Common myeloid progenitor, CD34-positive (primary cell): ENCODE data around the gene SMAP1.

Experiments
- CTCF ChIA-PET: fragments of 350-600 bp; sonication (Branson Sonifier 250); formaldehyde crosslinking; loops from one replicate; lab custom pipeline; 2021; ENCODE audit warnings: antibody characterized with exemption; lab: Charles Lee
- POLR2A ChIA-PET: fragments of 350-600 bp; sonication (Branson Sonifier 250); formaldehyde crosslinking; loops from one replicate; lab custom pipeline; 2021; ENCODE audit warnings: antibody characterized with exemption; lab: Charles Lee
- DNase-seq, 3 donors: peaks; one replicate each; pipeline versions ENCODE4 v3.0.0 to v3.0.0-alpha.2; 2013
- H3K27ac ChIP-seq, 2 experiments: 1 replicate in 1 of 2; 2 replicates in 1 of 2; pipeline ENCODE4 v1.7.0; 2013; ENCODE audit warnings: inconsistent platforms in 2 of 2, low read length in 2 of 2, mild to moderate bottlenecking in 2 of 2, low read depth in 1 of 2, moderate library complexity in 1 of 2; ENCODE audit not compliant: severe bottlenecking in 2 of 2, insufficient read depth in 1 of 2, poor library complexity in 1 of 2
- H3K27me3 ChIP-seq, 5 experiments: replicated peaks in 2 of 5; 1 replicate in 3 of 5; 2 replicates in 2 of 5; pipeline versions ENCODE4 v1.6.1 to v1.7.0; 2013; ENCODE audit warnings: low read length in 4 of 5, mild to moderate bottlenecking in 2 of 5, moderate library complexity in 2 of 5, inconsistent platforms in 1 of 5; ENCODE audit not compliant: insufficient read depth in 5 of 5, control insufficient read depth in 4 of 5
- H3K36me3 ChIP-seq, 4 experiments: 1 replicate in 2 of 4; 2 replicates in 2 of 4; pipeline versions ENCODE4 v1.6.1 to v1.7.0; 2013; ENCODE audit warnings: low read length in 3 of 4, control low read depth in 1 of 4, mild to moderate bottlenecking in 1 of 4; ENCODE audit not compliant: control insufficient read depth in 4 of 4, insufficient read depth in 4 of 4
- H3K4me1 ChIP-seq, 4 experiments: 1 replicate in 3 of 4; 2 replicates in 1 of 4; pipeline versions ENCODE4 v1.6.1 to v1.7.1; 2013; ENCODE audit warnings: low read length in 3 of 4, mild to moderate bottlenecking in 3 of 4, control low read depth in 1 of 4, inconsistent platforms in 1 of 4, moderate library complexity in 1 of 4; ENCODE audit not compliant: control insufficient read depth in 4 of 4, insufficient read depth in 4 of 4; ENCODE audit errors: control extremely low read depth in 1 of 4
- H3K4me3 ChIP-seq, 7 experiments: 1 replicate in 4 of 7; 2 replicates in 3 of 7; pipeline versions ENCODE4 v1.5.1 to v1.7.0; 2013; ENCODE audit warnings: mild to moderate bottlenecking in 7 of 7, low read length in 6 of 7, moderate library complexity in 6 of 7, inconsistent platforms in 2 of 7, low read depth in 2 of 7, control low read depth in 1 of 7; ENCODE audit not compliant: insufficient read depth in 4 of 7, control insufficient read depth in 1 of 7; ENCODE audit errors: extremely low read depth in 1 of 7
- H3K9me3 ChIP-seq, 5 experiments: 1 replicate in 4 of 5; 2 replicates in 1 of 5; pipeline versions ENCODE4 v1.6.1 to v1.7.1; 2013; ENCODE audit warnings: low read length in 4 of 5, mild to moderate bottlenecking in 2 of 5, inconsistent platforms in 1 of 5, low read depth in 1 of 5, moderate library complexity in 1 of 5; ENCODE audit not compliant: control insufficient read depth in 4 of 5, insufficient read depth in 2 of 5; ENCODE audit errors: control extremely low read depth in 1 of 5
- WGBS: methylation state at CpG from one replicate; pipeline ENCODE4 v1.1.5; 2013; ENCODE audit not compliant: insufficient coverage; 5-methylcytosine and 5-hydroxymethylcytosine counted together

The SMAP1 gene

GRCh38 chr6:70874181-70874913 is 206.7 kb downstream of the SMAP1 start:
- H3K4me3 ChIP-seq, result no peak overlapping the region
- no peak overlapping the region for H3K27ac ChIP-seq
- CTCF ChIA-PET, result interaction anchor here (2.3 kb wide), 1 partner anchor 11 kb away, joined by 11 read pairs; no protein-coding TSS in a partner anchor
- H3K27me3 ChIP-seq, result no peaks in the 10 kb centered on the region
- no peak for DNase-seq
- no peaks in the 10 kb centered on the region for H3K4me1 ChIP-seq
- H3K36me3 ChIP-seq, result no peaks in the 10 kb centered on the region
- POLR2A ChIA-PET, result no interaction called here
- peaks cover 0 to 23% (median 2%) of the 10 kb centered on the region in 5 experiments for H3K9me3 ChIP-seq
- whole genome bisulfite sequencing, result 100% methylated on average over 2 of the region's 3 CpGs

- Histone ChIP-seq H3K4me1 (no peaks in the 10 kb centered on the region), H3K9me3 (peaks cover 0 to 6% (median 0%) of the 10 kb centered on the region in 5 experiments), H3K27me3 (peaks cover 0 to 2% (median 0%) of the 10 kb centered on the region in 5 experiments), H3K4me3 (no peak overlapping the region), H3K27ac (no peak overlapping the region), H3K36me3 (no peaks in the 10 kb centered on the region)
- ChIA-PET POLR2A (no interaction called here), CTCF (interaction anchor here (1.0 kb wide), 1 partner anchor 50 kb away, joined by 3 read pairs; no protein-coding TSS in a partner anchor)
- no peak for DNase-seq
- WGBS, result 97% methylated on average over 5 of the region's 5 CpGs
Observed at GRCh38 chr6:70879496-70879895, 211.8 kb downstream of the SMAP1 start.

- Histone ChIP-seq H3K27me3 (peaks cover 0 to 2% (median 0%) of the 10 kb centered on the region in 5 experiments), H3K4me3 (no peak overlapping the region), H3K27ac (no peak overlapping the region), H3K4me1 (no peaks in the 10 kb centered on the region), H3K36me3 (no peaks in the 10 kb centered on the region), H3K9me3 (no peaks in the 10 kb centered on the region)
- ChIA-PET CTCF (interaction anchor here (0.6 to 2.9 kb wide), 24 partner anchors 10 to 663 kb away, joined by 3 to 52 read pairs (median 4); no protein-coding TSS in a partner anchor), POLR2A (no interaction called here)
- WGBS, result 38% methylated on average over 14 of the region's 17 CpGs
- DNase-seq, result peak; percentile 28 to 59 (median 55)
Observed at GRCh38 chr6:70884074-70884983, 216.6 kb downstream of the SMAP1 start.

GRCh38 chr6:70886071-70886470 is 218.4 kb downstream of the SMAP1 start:
- ChIA-PET POLR2A (no interaction called here), CTCF (interaction anchor here (0.6 to 2.9 kb wide), 7 partner anchors 8 to 203 kb away, joined by 3 to 52 read pairs (median 3); no protein-coding TSS in a partner anchor)
- H3K4me3 ChIP-seq, result no peak overlapping the region
- peaks cover 0 to 2% (median 0%) of the 10 kb centered on the region in 5 experiments for H3K27me3 ChIP-seq
- no peak for DNase-seq
- no peaks in the 10 kb centered on the region for H3K9me3 ChIP-seq
- no peaks in the 10 kb centered on the region for H3K36me3 ChIP-seq
- H3K27ac ChIP-seq, result no peak overlapping the region
- 88% methylated on average over 1 of the region's 2 CpGs for WGBS
- H3K4me1 ChIP-seq, result no peaks in the 10 kb centered on the region

GRCh38 chr6:70886661-70887060 is 219.0 kb downstream of the SMAP1 start:
- Histone ChIP-seq H3K4me1 (no peaks in the 10 kb centered on the region), H3K9me3 (no peaks in the 10 kb centered on the region), H3K36me3 (no peaks in the 10 kb centered on the region), H3K27ac (no peak overlapping the region), H3K27me3 (peaks cover 0 to 2% (median 0%) of the 10 kb centered on the region in 5 experiments), H3K4me3 (no peak overlapping the region)
- 88% methylated on average over 1 of the region's 2 CpGs for WGBS
- POLR2A ChIA-PET, result no interaction called here
- CTCF ChIA-PET, result interaction anchor here (0.6 kb wide), 1 partner anchor 204 kb away, joined by 3 read pairs; no protein-coding TSS in a partner anchor
- DNase-seq, result no peak

GRCh38 chr6:70889270-70889669 is 221.6 kb downstream of the SMAP1 start:
- no peak for DNase-seq
- no peak overlapping the region for H3K27ac ChIP-seq
- 98% methylated on average over 6 of the region's 7 CpGs for WGBS
- ChIA-PET CTCF (interaction anchor here (1.4 kb wide), 1 partner anchor 182 kb away, joined by 5 read pairs; no protein-coding TSS in a partner anchor), POLR2A (no interaction called here)
- H3K27me3 ChIP-seq, result peaks cover 0 to 5% (median 0%) of the 10 kb centered on the region in 5 experiments
- no peaks in the 10 kb centered on the region for H3K36me3 ChIP-seq
- no peaks in the 10 kb centered on the region for H3K4me1 ChIP-seq
- H3K4me3 ChIP-seq, result no peak overlapping the region
- H3K9me3 ChIP-seq, result no peaks in the 10 kb centered on the region
